ENCODE measurements around the gene LIMS2.

The LIMS2 gene

GRCh38 chr2:127658641-127659407 is 16.5 kb downstream of the LIMS2 start:
- no peak for DNase-seq (ENCODE audit: low read depth)

- no peak for DNase-seq (ENCODE audit: low read depth)
Measured at GRCh38 chr2:127658146-127658545, 17.2 kb downstream of the LIMS2 start.

DNA sequence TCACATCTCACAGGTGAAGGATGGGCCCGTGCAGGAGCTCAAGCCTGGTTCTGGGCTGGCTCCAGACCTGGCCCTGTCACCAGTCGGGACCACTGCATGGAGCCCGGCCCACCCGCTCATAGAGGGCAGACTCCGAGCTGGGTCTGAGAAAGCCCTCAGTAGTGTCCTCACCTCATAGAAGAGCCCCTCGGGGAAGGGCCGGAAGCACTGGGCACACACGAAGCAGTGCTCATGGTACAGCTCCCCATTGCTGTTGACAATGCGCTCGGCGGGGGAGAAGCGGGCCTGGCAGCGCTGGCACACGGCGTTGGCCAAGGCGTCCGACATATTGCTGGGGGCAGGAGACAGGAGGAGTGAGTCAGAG is 18.1 kb downstream of the LIMS2 start:
- DNase-seq (ENCODE audit: low read depth), result no peak

DNA sequence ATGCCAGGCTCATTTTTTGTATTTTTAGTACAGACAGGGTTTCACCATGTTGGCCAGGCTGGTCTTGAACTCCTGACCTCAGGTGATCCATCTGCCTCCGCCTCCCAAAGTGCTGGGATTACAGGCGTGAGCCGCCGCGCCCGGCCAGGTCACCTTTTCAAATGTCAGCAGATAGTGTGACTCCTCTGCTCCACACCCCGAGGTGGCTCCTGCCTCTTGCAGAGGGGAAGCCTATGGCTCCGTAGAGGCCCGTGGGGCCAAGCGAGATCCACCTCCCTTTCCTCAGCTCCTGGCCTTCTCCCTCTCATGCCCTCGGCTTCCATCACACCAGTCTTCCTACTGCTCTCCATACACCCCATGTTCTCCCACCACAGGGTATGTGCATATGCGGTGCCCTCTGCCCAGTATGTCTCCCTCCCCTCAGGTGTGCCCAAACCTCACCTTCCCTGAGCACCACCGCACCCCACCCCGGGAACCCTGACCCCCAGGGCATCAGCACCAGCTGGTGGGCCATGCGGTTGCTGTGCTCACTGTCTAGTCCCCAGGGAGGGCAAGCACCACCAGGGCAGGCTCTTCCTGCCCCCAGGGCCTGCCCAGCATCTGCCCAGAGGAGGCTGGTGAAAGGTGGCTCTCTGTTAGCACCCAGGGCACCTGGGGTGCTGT is 18.6 kb downstream of the LIMS2 start:
- DNase-seq (ENCODE audit: low read depth), result no peak

DNA sequence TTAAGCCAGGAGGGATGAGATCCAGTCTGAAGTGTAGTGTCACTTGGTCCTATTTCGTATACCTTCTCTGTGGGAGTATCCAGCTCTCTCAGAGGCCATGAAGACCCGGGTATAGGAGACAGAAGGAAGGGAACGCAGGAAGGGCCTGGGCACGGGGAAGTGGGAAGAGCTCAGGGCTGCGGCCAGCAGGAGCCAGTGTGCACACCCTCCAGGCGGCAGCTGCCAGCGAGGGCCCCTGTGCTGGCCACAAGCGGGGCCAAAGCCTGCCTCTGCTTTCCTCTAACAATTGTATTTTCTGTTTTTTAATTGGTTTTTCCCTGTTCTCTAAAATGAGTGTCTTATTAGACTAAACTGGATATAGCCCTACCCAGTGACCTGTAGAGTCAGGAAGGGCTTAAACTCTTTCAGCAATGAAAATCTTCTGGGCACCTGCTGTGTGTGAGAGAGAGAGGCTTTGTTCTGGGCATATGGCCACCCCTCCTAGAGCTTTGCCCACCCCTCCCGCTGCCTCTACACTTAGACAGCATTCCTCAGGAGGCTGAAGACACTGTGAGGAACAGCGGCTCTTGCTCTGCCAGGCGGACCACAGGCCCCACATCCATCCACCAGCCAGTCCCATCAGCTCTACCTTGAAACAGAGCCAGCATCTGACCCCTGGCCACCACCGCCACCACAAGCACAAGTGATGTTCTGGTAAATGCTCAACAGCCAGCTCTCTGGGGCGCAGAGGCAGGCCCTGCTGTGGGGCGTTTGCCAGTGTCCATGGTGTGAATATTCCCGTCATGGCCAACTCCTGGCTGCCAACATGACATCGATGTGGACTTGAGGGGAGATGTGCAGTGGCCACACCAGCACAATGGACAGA is 19.9 kb downstream of the LIMS2 start:
- no peak for DNase-seq (ENCODE audit: low read depth)

DNA sequence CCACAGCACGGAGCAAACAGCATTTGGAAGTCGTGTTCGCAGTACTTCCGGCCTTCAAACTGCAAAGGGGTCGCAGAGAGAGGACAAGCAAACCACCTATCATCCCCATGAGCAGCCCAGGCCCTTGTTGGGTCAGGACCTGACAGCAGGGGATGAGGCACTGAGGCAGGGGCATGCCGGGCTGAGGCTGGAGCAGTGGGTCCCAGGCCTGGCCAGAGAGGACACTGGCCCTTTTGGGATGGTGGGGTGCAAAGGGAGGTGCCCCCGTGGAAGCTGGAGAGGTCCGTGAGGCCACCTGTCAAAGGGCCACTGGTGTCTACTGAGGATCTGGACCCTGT is 20.5 kb downstream of the LIMS2 start:
- no peak for DNase-seq (ENCODE audit: low read depth)

- no peak for DNase-seq (ENCODE audit: low read depth)
Measured at GRCh38 chr2:127654084-127654837, 21.1 kb downstream of the LIMS2 start.

DNA sequence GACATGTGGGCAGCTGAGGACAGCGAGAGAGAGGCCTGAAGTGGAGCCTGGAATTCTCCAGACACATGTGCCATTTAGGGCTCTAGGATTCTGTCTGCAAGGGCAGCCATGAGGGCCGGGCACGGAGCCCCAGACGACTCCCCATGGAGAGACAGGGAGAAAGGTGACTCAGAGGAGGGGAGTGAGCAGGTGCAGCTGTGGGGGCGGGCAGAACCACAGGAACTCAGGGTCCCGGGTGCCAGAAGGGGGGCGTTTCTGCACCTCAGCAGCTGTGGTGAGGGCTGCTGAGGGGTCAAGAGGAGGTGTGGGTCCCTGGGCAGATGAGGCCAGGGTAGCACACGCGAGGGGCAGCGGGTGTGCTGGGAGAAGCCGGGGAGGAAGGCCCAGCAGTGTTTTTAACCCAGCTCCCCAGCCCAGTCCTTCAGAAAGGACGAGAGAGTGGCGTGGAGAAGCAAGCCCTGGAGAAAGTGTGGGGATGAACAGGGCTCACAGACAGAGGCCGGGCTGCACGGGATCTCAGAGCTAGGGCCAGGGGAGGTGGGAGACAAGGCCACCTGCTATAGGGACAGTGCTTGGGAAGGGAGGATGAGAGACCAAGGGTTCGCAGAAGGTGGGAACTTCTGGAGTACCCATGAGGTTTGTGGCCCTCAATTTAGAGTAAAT is 21.8 kb downstream of the LIMS2 start:
- DNase-seq (ENCODE audit: low read depth), result no peak

GRCh38 chr2:127652786-127653357 is 22.5 kb downstream of the LIMS2 start:
- DNase-seq (ENCODE audit: low read depth), result no peak

DNA sequence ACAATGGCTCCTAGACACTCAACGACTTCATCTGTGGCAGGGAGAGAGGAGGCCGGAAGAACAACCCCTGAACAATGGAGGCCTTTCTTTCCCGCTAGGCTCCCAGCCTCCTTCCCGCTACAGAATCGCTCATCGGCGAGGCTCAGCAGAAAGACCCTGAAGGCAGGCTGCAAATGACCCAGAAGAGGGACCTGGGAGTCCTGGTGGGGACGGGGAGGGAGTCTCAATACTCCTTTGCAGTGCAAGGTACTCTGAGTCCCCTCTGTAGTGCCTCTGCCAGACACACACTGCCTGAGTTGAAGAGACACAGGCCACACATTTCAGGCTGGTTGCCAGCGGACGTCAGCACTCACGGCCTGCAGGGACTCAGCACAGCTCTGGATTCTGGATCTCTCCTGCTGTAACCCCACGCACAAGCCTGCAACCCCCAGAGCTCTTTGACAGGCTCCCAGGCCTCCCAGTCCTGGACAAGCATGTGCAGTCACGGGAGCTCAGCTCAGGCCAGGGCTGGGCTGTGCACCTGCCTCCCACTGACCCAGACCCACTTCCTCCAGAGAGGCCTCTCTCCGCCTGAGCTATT is 23.3 kb downstream of the LIMS2 start:
- DNase-seq (ENCODE audit: low read depth), result no peak

DNA sequence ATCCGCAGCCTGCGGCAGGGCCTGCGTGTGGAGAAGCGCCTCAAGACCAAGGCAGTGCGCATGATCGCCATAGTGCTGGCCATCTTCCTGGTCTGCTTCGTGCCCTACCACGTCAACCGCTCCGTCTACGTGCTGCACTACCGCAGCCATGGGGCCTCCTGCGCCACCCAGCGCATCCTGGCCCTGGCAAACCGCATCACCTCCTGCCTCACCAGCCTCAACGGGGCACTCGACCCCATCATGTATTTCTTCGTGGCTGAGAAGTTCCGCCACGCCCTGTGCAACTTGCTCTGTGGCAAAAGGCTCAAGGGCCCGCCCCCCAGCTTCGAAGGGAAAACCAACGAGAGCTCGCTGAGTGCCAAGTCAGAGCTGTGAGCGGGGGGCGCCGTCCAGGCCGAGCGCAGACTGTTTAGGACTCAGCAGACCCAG is 23.9 kb downstream of the LIMS2 start:
- no peak for DNase-seq (ENCODE audit: low read depth)

DNA sequence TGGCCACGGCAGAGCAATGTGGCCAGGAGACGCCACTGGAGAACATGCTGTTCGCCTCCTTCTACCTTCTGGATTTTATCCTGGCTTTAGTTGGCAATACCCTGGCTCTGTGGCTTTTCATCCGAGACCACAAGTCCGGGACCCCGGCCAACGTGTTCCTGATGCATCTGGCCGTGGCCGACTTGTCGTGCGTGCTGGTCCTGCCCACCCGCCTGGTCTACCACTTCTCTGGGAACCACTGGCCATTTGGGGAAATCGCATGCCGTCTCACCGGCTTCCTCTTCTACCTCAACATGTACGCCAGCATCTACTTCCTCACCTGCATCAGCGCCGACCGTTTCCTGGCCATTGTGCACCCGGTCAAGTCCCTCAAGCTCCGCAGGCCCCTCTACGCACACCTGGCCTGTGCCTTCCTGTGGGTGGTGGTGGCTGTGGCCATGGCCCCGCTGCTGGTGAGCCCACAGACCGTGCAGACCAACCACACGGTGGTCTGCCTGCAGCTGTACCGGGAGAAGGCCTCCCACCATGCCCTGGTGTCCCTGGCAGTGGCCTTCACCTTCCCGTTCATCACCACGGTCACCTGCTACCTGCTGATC is 24.4 kb downstream of the LIMS2 start:
- DNase-seq (ENCODE audit: low read depth), result no peak

DNA sequence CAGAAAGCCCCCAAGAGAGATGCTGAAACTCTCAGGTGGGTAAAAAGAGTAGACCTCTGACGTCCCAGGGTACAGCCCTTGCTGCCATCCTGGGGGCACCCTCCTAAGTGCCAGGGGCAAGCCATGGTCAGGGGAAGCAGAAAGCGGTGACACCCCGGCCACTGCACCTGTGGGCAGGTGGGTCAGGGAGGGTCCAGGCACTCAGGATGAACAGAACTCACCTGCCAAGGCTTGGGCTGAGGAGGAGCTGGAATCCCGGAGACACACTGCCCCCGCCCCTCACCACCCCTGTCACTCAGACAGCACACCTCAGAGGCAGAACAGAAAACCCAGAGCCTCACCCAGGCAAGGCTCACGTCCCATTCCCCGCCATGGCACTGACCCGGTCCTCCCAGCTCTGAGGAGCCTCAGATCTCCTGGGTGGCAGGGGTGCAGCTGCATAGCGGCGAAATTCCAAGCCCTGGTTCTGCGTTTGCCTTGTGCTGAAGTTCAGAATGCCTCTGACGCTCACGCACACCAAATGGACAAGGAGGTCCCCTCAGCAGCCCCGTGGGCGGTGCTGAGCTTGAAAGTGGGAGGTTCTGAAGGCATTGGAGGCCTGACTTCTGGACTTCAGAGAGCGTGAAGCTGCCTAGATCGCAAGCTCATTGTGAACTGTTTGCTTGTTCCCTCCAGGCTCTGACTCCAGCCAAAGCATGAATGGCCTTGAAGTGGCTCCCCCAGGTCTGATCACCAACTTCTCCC is 25.1 kb downstream of the LIMS2 start:
- no peak for DNase-seq (ENCODE audit: low read depth)

GRCh38 chr2:127649684-127650040 is 25.7 kb downstream of the LIMS2 start:
- DNase-seq (ENCODE audit: low read depth), result peak; percentile 72

- DNase-seq (ENCODE audit: low read depth), result no peak
Measured at GRCh38 chr2:127649100-127649611, 26.2 kb downstream of the LIMS2 start.

GRCh38 chr2:127648321-127648720 is 27.0 kb downstream of the LIMS2 start:
- DNase-seq (ENCODE audit: low read depth), result no peak

DNA sequence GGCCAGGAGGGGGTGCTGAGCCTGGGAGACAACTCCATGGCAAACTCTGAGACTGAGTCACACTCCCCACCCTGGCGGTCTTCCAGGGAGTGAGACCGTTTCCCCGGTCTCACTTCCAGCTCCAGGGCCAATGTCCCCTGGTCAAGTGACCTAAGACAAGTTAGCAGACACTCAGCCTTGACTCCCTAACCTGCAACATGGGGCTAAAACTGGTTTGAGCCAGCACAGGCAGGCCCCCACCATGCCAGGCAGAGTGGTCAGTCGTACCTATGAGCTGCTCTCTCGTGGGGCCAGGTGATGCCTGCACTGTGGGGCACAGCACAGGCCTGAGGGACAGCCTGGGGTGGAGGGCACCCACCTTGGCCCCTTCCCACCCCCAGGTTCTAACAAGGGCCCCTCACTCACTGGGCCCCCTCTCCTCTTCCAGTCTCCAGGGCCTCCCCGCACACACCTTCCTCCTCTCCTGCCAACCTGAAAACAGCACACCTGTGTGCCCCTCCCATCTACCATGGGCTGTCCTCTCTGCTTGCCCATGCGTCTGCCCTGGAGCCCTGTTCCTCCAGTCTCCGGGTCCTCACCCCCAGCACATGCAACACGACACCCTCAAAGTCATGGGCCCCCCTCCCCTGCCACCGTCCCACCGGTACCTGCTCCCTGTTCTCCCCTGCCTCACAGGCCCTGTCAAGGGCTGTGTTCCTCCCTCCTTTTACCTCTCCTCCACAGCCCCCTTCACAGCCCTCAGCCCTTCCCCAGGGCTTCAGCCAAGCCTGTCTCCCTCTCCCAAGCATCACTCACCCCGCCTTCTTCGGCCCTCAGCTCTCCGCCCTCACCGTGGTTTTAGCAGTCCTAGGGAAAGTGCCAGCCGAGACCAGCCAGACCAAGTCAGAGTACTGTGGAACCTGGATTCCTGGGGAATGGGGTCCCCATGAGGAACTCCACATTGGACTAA is 27.8 kb downstream of the LIMS2 start:
- DNase-seq (ENCODE audit: low read depth), result no peak

DNA sequence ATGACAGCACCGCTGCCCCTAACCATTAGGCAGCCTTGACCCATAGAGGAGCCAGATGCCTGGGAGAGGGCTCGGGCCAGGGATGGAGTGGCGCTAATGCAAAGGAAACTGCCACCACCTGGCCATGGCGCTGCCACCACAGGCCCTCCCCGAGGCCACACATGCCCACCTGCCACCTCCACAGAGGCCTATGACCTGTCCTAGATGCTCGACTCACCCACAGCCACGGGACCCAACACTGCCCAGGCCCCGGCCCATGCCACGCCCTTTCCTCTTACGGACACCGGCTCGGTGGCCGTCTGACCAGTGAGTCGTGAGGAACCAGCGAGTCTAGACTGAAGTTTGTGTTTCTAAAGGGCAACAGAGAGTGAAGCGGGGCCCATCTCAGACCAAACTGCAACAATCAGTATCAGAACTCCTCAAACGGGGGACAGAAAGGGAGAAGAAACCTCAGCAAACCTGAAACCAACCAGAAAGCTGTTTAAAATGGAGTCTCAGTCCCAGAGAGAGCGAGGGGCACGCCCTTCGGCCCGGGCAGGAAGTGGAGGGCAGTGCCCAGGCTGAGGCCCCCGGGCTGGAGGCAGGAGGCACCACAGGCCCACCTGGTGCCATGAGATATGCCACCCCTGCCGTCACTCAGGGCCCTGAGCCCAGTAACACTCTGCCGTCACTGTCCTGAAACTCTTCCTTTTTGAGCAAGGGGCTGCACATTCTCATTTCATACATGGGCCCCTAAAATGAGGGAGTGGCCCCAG is 28.7 kb downstream of the LIMS2 start:
- DNase-seq (ENCODE audit: low read depth), result no peak

Measured in stromal cell of bone marrow (primary cell).